ENCODE results near the gene MEF2B.

MEF2B gene

DNA sequence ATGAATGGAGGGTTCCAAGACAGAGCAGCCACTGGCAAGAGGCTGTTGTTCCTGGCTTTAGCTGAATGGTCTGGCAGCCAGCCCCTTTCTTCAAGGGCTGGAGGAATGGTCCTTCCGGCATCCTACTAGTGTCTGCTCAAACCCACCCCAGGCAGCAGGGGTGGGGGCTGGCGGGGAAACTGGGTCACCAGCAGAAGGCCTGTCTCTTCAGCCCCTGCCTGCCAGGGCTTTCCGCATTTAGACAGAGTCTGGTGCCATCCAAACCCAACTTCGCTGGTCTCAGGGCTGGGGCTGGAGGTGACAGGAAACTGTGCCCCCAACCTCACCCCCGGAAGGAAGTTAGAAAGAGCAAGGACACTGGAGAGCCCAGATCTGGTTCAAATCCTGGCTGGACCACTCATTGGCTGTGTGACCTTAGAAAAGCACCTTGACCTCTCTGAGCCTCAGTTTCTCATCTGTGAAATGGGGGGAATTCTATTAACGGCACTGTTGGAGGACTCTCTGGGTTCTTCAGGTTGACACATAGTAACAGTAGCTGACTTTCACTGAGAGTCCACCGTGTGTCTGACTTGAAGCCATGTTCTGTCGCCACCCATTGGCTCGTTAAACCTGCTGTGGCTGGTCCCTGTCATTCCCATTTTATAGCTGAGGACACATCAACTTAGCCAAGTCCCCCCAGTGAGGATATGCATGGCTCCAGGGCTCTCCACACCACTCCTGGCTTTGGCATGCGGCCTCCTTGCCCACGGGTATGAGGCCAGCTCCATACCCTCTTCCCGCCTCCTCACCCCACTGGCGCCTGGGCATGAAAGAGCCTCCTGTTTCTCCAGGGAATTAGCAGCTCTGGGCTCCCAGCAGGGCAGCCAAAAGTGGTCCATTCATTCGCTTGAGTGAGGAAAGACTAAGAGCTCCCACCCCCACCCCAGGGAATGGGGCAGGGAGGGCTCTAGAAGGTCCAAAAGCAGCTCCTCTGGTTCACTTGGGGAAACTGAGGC is 35.6 kb upstream of the MEF2B start:
- no peak overlapping the region for H3K27ac ChIP-seq (ENCODE audit: low read length)
- ATAC-seq (ENCODE audit: insufficient read depth, low read depth): no peak
- no peak overlapping the region for H3K9ac ChIP-seq (ENCODE audit: low read depth, low read length)
- H3K4me2 ChIP-seq (ENCODE audit: insufficient read depth, low read length): no peak overlapping the region
- H3K4me1 ChIP-seq (ENCODE audit: insufficient read depth, low read length): peaks cover 26% of the 10 kb centered on the region
- no peaks in the 10 kb centered on the region for H3K9me3 ChIP-seq (ENCODE audit: insufficient read depth, low read length, severe bottlenecking)
- no peak for DNase-seq
- H3K27me3 ChIP-seq (ENCODE audit: insufficient read depth, low read length, poor library complexity): no peaks in the 10 kb centered on the region
- TF ChIP-seq, protein P1, sequence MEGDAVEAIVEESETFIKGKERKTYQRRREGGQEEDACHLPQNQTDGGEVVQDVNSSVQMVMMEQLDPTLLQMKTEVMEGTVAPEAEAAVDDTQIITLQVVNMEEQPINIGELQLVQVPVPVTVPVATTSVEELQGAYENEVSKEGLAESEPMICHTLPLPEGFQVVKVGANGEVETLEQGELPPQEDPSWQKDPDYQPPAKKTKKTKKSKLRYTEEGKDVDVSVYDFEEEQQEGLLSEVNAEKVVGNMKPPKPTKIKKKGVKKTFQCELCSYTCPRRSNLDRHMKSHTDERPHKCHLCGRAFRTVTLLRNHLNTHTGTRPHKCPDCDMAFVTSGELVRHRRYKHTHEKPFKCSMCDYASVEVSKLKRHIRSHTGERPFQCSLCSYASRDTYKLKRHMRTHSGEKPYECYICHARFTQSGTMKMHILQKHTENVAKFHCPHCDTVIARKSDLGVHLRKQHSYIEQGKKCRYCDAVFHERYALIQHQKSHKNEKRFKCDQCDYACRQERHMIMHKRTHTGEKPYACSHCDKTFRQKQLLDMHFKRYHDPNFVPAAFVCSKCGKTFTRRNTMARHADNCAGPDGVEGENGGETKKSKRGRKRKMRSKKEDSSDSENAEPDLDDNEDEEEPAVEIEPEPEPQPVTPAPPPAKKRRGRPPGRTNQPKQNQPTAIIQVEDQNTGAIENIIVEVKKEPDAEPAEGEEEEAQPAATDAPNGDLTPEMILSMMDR (IDR thresholded peaks at IDR 0.05; ENCODE audit: borderline replicate concordance, extremely low read depth, low read length, poor library complexity, severe bottlenecking): no peak
- no peak for TF ChIP-seq EZH2 (IDR thresholded peaks at IDR 0.05; ENCODE audit: borderline replicate concordance, low read depth, low read length, severe bottlenecking)
- no peak overlapping the region for H3K4me3 ChIP-seq (ENCODE audit: low read depth in 1 of 2, low read length in 2 of 2)
- 0 out of 2 replicates have a peak, but pooled peaks cover 3% of the 10 kb centered on the region for H4K20me1 ChIP-seq (ENCODE audit: insufficient read depth, low read length)
- peaks cover 17% of the 10 kb centered on the region for H3K36me3 ChIP-seq (ENCODE audit: insufficient read depth, low read length)
- no peak overlapping the region for H2AFZ ChIP-seq (ENCODE audit: low read depth, low read length)
- peaks cover 21% of the 10 kb centered on the region for H3K79me2 ChIP-seq (ENCODE audit: insufficient read depth, low read length)

GRCh38 chr19:19204181-19204580 is 34.1 kb upstream of the MEF2B start:
- peaks cover 26% of the 10 kb centered on the region for H3K4me1 ChIP-seq (ENCODE audit: insufficient read depth, low read length)
- 0 out of 2 replicates have a peak, but pooled peaks cover 3% of the 10 kb centered on the region for H4K20me1 ChIP-seq (ENCODE audit: insufficient read depth, low read length)
- H3K27me3 ChIP-seq (ENCODE audit: insufficient read depth, low read length, poor library complexity): no peaks in the 10 kb centered on the region
- TF ChIP-seq, protein P1 (IDR thresholded peaks at IDR 0.05; ENCODE audit: borderline replicate concordance, extremely low read depth, low read length, poor library complexity, severe bottlenecking): peak; percentile 12
- TF ChIP-seq EZH2 (IDR thresholded peaks at IDR 0.05; ENCODE audit: borderline replicate concordance, low read depth, low read length, severe bottlenecking): no peak
- peaks cover 24% of the 10 kb centered on the region for H3K36me3 ChIP-seq (ENCODE audit: insufficient read depth, low read length)
- DNase-seq (no peak), ATAC-seq (ENCODE audit: insufficient read depth, low read depth) (no peak)
- no peak overlapping the region; the same call in 1 of the 2 replicates for H3K4me2 ChIP-seq (ENCODE audit: insufficient read depth, low read length)
- H2AFZ ChIP-seq (ENCODE audit: low read depth, low read length): no peak overlapping the region
- H3K79me2 ChIP-seq (ENCODE audit: insufficient read depth, low read length): peaks cover 21% of the 10 kb centered on the region
- no peak overlapping the region for H3K4me3 ChIP-seq (ENCODE audit: low read depth in 1 of 2, low read length in 2 of 2)
- H3K9ac ChIP-seq (ENCODE audit: low read depth, low read length): no peak overlapping the region
- H3K27ac ChIP-seq (ENCODE audit: low read length): no peak overlapping the region
- no peaks in the 10 kb centered on the region for H3K9me3 ChIP-seq (ENCODE audit: insufficient read depth, low read length, severe bottlenecking)

- Histone ChIP-seq H4K20me1 (ENCODE audit: insufficient read depth, low read length) (0 out of 2 replicates have a peak, but pooled peaks cover 3% of the 10 kb centered on the region), H3K9me3 (ENCODE audit: insufficient read depth, low read length, severe bottlenecking) (no peaks in the 10 kb centered on the region), H3K27ac (ENCODE audit: low read length) (peak within 1 kb of the TSS; percentile 92), H2AFZ (ENCODE audit: low read depth, low read length) (peak within 1 kb of the TSS; percentile 97), H3K4me1 (ENCODE audit: insufficient read depth, low read length) (peaks cover 26% of the 10 kb centered on the region), H3K4me2 (ENCODE audit: insufficient read depth, low read length) (peak within 1 kb of the TSS; percentile 87), H3K4me3 (ENCODE audit: low read depth in 1 of 2, low read length in 2 of 2) (peak within 1 kb of the TSS; percentile 97 to 99), H3K79me2 (ENCODE audit: insufficient read depth, low read length) (peaks cover 21% of the 10 kb centered on the region), H3K9ac (ENCODE audit: low read depth, low read length) (peak within 1 kb of the TSS; percentile 86), H3K27me3 (ENCODE audit: insufficient read depth, low read length, poor library complexity) (no peaks in the 10 kb centered on the region), H3K36me3 (ENCODE audit: insufficient read depth, low read length) (peaks cover 33% of the 10 kb centered on the region)
- DNase-seq (peak; percentile 94), ATAC-seq (ENCODE audit: insufficient read depth, low read depth) (peak; percentile 91)
- TF ChIP-seq, protein P1 (IDR thresholded peaks at IDR 0.05; ENCODE audit: borderline replicate concordance, extremely low read depth, low read length, poor library complexity, severe bottlenecking): no peak
- TF ChIP-seq EZH2 (IDR thresholded peaks at IDR 0.05; ENCODE audit: borderline replicate concordance, low read depth, low read length, severe bottlenecking): no peak
Measured at GRCh38 chr19:19203012-19203856, 33.2 kb upstream of the MEF2B start, which contains the start of gene NR2C2AP. TSS of gene NR2C2AP (minus strand) at chr19:19203414. CDS start at chr19:19203060, 354 bp downstream.
